NCI-H748 treated with DMSO at 0.1 percent for 48 hours (cell line): ENCODE data around the gene CBFA2T3.
A peak's percentile ranks its signal among the peaks of the same experiment; 100 is the strongest.

Source experiments
- DNase-seq: peaks from one replicate; lab custom pipeline; 2025; lab: John Stamatoyannopoulos, UW

The CBFA2T3 gene

GRCh38 chr16:88856828-88857727 lies 119.9 kb downstream of the CBFA2T3 start, which contains the start of the genes GALNS and TRAPPC2L:
GALNS (minus strand) TSS chr16:88856947; CDS start chr16:88856877, 70 bp downstream.
TRAPPC2L (plus strand) TSS chr16:88857127; CDS start chr16:88857151, 24 bp downstream.
- DNase-seq: peak; percentile 83

GRCh38 chr16:88856122-88856827 lies 120.7 kb downstream of the CBFA2T3 start:
- no peak for DNase-seq

GRCh38 chr16:88855736-88856121 lies 121.3 kb downstream of the CBFA2T3 start:
- no peak for DNase-seq

- no peak for DNase-seq
Observed at GRCh38 chr16:88855176-88855575, 121.8 kb downstream of the CBFA2T3 start.

GRCh38 chr16:88854306-88855111 lies 122.5 kb downstream of the CBFA2T3 start:
- no peak for DNase-seq

- DNase-seq: no peak
Observed at GRCh38 chr16:88853325-88853941, 123.6 kb downstream of the CBFA2T3 start.

GRCh38 chr16:88851616-88852015 lies 125.4 kb downstream of the CBFA2T3 start:
- no peak for DNase-seq

- no peak for DNase-seq
Observed at GRCh38 chr16:88850531-88851199, 126.3 kb downstream of the CBFA2T3 start.

- no peak for DNase-seq
Observed at GRCh38 chr16:88848557-88848956, 128.4 kb downstream of the CBFA2T3 start.

- no peak for DNase-seq
Observed at GRCh38 chr16:88847654-88848053, 129.4 kb downstream of the CBFA2T3 start.

- DNase-seq: no peak
Observed at GRCh38 chr16:88846088-88846487, 130.9 kb downstream of the CBFA2T3 start.

- DNase-seq: no peak
Observed at GRCh38 chr16:88844419-88845036, 132.5 kb downstream of the CBFA2T3 start.

GRCh38 chr16:88843256-88843655 lies 133.8 kb downstream of the CBFA2T3 start:
- no peak for DNase-seq

- DNase-seq: no peak
Observed at GRCh38 chr16:88842806-88843205, 134.2 kb downstream of the CBFA2T3 start.

GRCh38 chr16:88842308-88842756 lies 134.7 kb downstream of the CBFA2T3 start:
- DNase-seq: no peak

- DNase-seq: no peak
Observed at GRCh38 chr16:88841521-88842307, 135.3 kb downstream of the CBFA2T3 start.

- DNase-seq: no peak
Observed at GRCh38 chr16:88840600-88841215, 136.3 kb downstream of the CBFA2T3 start.

- no peak for DNase-seq
Observed at GRCh38 chr16:88839745-88840599, 137.0 kb downstream of the CBFA2T3 start.
